Endothelial cell of umbilical vein (primary cell): ENCODE results near the gene WASF2. TPM values are rescaled to one million over a fixed set of nuclear protein-coding genes. Genes with fewer than 3 reads are reported as not detected.

Source experiments
- BruUV-seq: library from RNA; stranded (reverse); fragments of 400-500 nt; replicated peaks from 2 replicates; lab custom pipeline; 2021; lab: Mats Ljungman, UMichigan
- CTCF ChIA-PET: fragments of 300-600, 350-600 bp; sonication (Branson Sonifier 250); formaldehyde crosslinking; loops from one replicate; lab custom pipeline; 2021; ENCODE audit warnings: antibody characterized with exemption, inconsistent platforms; lab: Charles Lee
- POLR2A ChIA-PET: fragments of 300-600, 350-600 bp; sonication (Branson Sonifier 250); formaldehyde crosslinking; loops from one replicate; lab custom pipeline; 2021; ENCODE audit warnings: antibody characterized with exemption, inconsistent platforms; lab: Charles Lee
- DNase-seq: peaks from one replicate; pipeline ENCODE4 v3.0.0-alpha.2; 2011; ENCODE audit warnings: low read depth, low spot score
- FAIRE-seq: peaks from 2 replicates; lab custom pipeline; 2011; peaks lifted over from hg19 to GRCh38; lab: Jason Lieb, UNC
- H2AFZ ChIP-seq: 2 replicates; pipeline ENCODE4 v1.6.0; 2012; ENCODE audit warnings: low read depth, low read length, control low read depth, inconsistent platforms
- H3K27ac ChIP-seq: 2 replicates; pipeline ENCODE4 v1.5.1; 2011; ENCODE audit warnings: low read depth, mild to moderate bottlenecking, control low read depth, low read length, moderate library complexity; ENCODE audit not compliant: insufficient read depth
- H3K27me3 ChIP-seq, 2 experiments: 2 replicates each; pipeline versions ENCODE4 v1.6.0 to v1.6.1; 2011; ENCODE audit warnings: low read length in 2 of 2, mixed read lengths in 1 of 2; ENCODE audit not compliant: control insufficient read depth in 2 of 2, insufficient read depth in 2 of 2
- H3K36me3 ChIP-seq, 2 experiments: 2 replicates in 1 of 2; 3 replicates in 1 of 2; pipeline ENCODE4 v1.5.1; 2011; ENCODE audit warnings: low read length in 2 of 2, mild to moderate bottlenecking in 1 of 2, moderate library complexity in 1 of 2; ENCODE audit not compliant: control insufficient read depth in 2 of 2, insufficient read depth in 2 of 2; ENCODE audit errors: extremely low read depth in 1 of 2
- H3K4me1 ChIP-seq: 3 replicates; pipeline ENCODE4 v1.5.1; 2011; ENCODE audit warnings: mild to moderate bottlenecking, low read length; ENCODE audit not compliant: control insufficient read depth, insufficient read depth; ENCODE audit errors: extremely low read depth
- H3K4me2 ChIP-seq: 2 replicates; pipeline ENCODE4 v1.6.1; 2011; ENCODE audit warnings: low read length, control low read depth, mixed read lengths; ENCODE audit not compliant: insufficient read depth
- H3K4me3 ChIP-seq, 3 experiments: fragments of 200-600 bp in 1 of 3; sonication (generic), shearing (Covaris generic) in 1 of 3; replicated peaks in 1 of 3; 2 replicates each; pipeline ENCODE4 v1.5.1; 2011 to 2016; ENCODE audit warnings: control low read depth in 3 of 3, low read length in 3 of 3, mild to moderate bottlenecking in 2 of 3, inconsistent platforms in 1 of 3, low read depth in 1 of 3, moderate library complexity in 1 of 3; ENCODE audit not compliant: insufficient read depth in 1 of 3
- H3K79me2 ChIP-seq: 2 replicates; pipeline ENCODE4 v1.6.0; 2012; ENCODE audit warnings: low read length, inconsistent platforms; ENCODE audit not compliant: control insufficient read depth, insufficient read depth
- H3K9ac ChIP-seq: replicated peaks from 2 replicates; pipeline ENCODE3; 2011; ENCODE audit warnings: low read length, control low read depth; ENCODE audit not compliant: insufficient read depth; ENCODE audit errors: extremely low read depth
- H3K9me1 ChIP-seq: replicated peaks from 3 replicates; pipeline ENCODE4 v1.6.0; 2011; ENCODE audit warnings: mild to moderate bottlenecking, low read length; ENCODE audit not compliant: control insufficient read depth, insufficient read depth; ENCODE audit errors: extremely low read depth
- H3K9me3 ChIP-seq: replicated peaks from 2 replicates; pipeline ENCODE4 v1.5.1; 2012; ENCODE audit warnings: low read length, inconsistent platforms; ENCODE audit not compliant: control insufficient read depth, insufficient read depth
- H4K20me1 ChIP-seq: replicated peaks from 2 replicates; pipeline ENCODE3; 2011; ENCODE audit warnings: mild to moderate bottlenecking, low read length; ENCODE audit not compliant: control insufficient read depth, insufficient read depth; ENCODE audit errors: extremely low read depth
- EZH2 ChIP-seq: IDR thresholded peaks from 2 replicates; pipeline ENCODE4 v1.6.1; 2012; ENCODE audit warnings: borderline replicate concordance, low read depth, mild to moderate bottlenecking, moderate library complexity, low read length, inconsistent platforms; ENCODE audit not compliant: severe bottlenecking
- FOS ChIP-seq: IDR thresholded peaks from 2 replicates; pipeline ENCODE4 v1.6.1; 2011; ENCODE audit warnings: mild to moderate bottlenecking, low read length, moderate library complexity, borderline replicate concordance; ENCODE audit not compliant: insufficient read depth
- JUN ChIP-seq: IDR thresholded peaks from 2 replicates; pipeline ENCODE4 v1.6.1; 2011; ENCODE audit warnings: borderline replicate concordance, low read depth; ENCODE audit not compliant: insufficient read length, insufficient read depth
- POLR2A ChIP-seq: IDR thresholded peaks from 2 replicates; pipeline ENCODE4 v1.6.1; 2012; ENCODE audit warnings: low read depth, mild to moderate bottlenecking, control low read depth, low read length
- POLR2AphosphoS5 ChIP-seq: IDR thresholded peaks from 2 replicates; pipeline ENCODE4 v1.6.1; 2012; ENCODE audit warnings: low read depth, mild to moderate bottlenecking, control low read depth, low read length, moderate library complexity; ENCODE audit not compliant: insufficient read depth
- dilution Hi-C: fragments of 300-500 bp; cut with MboI; formaldehyde crosslinking; loops from one replicate; pipeline ENCODE4 v1.15.0; 2019; ENCODE audit warnings: low sequenced_read_pairs; ENCODE audit not compliant: extremely low pct_ligation_motif_present
- intact Hi-C: fragments of 100-400 bp; cut with micrococcal nuclease; formaldehyde crosslinking; loops from one replicate; pipeline ENCODE4 v1.10.0; 2022
- polyA plus RNA-seq, 4 experiments: library from polyadenylated mRNA; depleted of rRNA in 3 of 4; stranded (reverse) in 3 of 4; unstranded in 1 of 4; fragments of >200 nt; gene quantifications; 2 replicates each; pipeline versions ENCODE4 v1.2.1 to v1.2.3, GENCODE V29; 2011 to 2012; ENCODE audit warnings: missing spikeins in 1 of 4
- total RNA-seq: library from RNA; stranded (reverse); gene quantifications from 2 replicates; pipeline ENCODE4 v1.2.3, GENCODE V29; 2021
- TF ChIP-seq, protein P1 (sequence below), 2 donors: IDR thresholded peaks; 1 replicate in 1 of 2; 2 replicates in 1 of 2; pipeline ENCODE4 v1.5.1; 2011; ENCODE audit warnings: low read length in 2 of 2, mild to moderate bottlenecking in 2 of 2, moderate library complexity in 2 of 2, control low read depth in 1 of 2, inconsistent platforms in 1 of 2, low read depth in 1 of 2; ENCODE audit not compliant: insufficient read depth in 1 of 2; ENCODE audit errors: extremely low read depth in 1 of 2

Gene WASF2
- total and polyA plus RNA-seq, 2 donors (not counting 3 experiments of a cell fraction or from before 2014, with no cell fraction given), result 76.9 to 172 TPM

DNA sequence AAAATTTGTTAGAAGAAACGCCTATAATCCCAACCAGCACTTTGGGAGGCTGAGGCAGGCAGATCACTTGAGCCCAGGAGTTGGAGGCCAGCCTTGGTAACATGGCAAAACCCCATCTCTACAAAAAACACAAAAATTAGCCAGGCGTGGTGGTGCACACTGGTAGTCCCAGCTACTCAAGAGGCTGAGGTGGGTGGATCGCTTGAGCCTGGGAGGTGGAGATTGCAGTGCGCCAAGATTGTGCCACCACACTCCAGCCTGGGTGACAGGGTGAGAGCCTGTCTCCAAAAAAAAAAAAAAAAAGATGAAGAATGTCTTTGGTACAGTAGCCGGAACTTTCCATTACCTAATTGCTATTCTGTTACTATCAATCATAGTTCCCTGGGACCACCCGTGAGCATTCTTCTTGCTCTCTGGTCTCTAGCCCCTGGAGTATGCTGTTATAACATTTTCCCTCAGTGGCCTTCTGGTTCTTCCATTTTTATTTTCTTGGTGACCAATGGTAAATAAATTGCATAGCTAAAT, 43.4 kb downstream of the WASF2 start:
- no peaks in the 10 kb centered on the region for H3K9me1 ChIP-seq
- dilution Hi-C loops, result no loop called here
- no peaks in the 10 kb centered on the region for H3K27me3 ChIP-seq
- H3K79me2 ChIP-seq, result peaks cover 55% of the 10 kb centered on the region
- H4K20me1 ChIP-seq, result peaks cover 9% of the 10 kb centered on the region
- TF ChIP-seq FOS (no peak), POLR2A (no peak), JUN (no peak), EZH2 (no peak), POLR2AphosphoS5 (no peak)
- TF ChIP-seq, protein P1, sequence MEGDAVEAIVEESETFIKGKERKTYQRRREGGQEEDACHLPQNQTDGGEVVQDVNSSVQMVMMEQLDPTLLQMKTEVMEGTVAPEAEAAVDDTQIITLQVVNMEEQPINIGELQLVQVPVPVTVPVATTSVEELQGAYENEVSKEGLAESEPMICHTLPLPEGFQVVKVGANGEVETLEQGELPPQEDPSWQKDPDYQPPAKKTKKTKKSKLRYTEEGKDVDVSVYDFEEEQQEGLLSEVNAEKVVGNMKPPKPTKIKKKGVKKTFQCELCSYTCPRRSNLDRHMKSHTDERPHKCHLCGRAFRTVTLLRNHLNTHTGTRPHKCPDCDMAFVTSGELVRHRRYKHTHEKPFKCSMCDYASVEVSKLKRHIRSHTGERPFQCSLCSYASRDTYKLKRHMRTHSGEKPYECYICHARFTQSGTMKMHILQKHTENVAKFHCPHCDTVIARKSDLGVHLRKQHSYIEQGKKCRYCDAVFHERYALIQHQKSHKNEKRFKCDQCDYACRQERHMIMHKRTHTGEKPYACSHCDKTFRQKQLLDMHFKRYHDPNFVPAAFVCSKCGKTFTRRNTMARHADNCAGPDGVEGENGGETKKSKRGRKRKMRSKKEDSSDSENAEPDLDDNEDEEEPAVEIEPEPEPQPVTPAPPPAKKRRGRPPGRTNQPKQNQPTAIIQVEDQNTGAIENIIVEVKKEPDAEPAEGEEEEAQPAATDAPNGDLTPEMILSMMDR (IDR thresholded peaks at IDR 0.05; ENCODE audit: extremely low read depth in 1 of 2, insufficient read depth in 1 of 2, low read depth in 1 of 2, low read length in 2 of 2), result no peak
- H3K4me1 ChIP-seq, result peaks cover 2% of the 10 kb centered on the region
- FAIRE-seq, result no peak
- DNase-seq, result no peak
- H3K9ac ChIP-seq, result no peak overlapping the region
- H3K4me3 ChIP-seq, result no peak overlapping the region
- POLR2A ChIA-PET, result no interaction called here
- H3K9me3 ChIP-seq, result no peaks in the 10 kb centered on the region
- intact Hi-C loops, result no loop called here
- no peak overlapping the region for H3K27ac ChIP-seq
- H3K4me2 ChIP-seq, result no peak overlapping the region
- peaks cover 2 to 5% of the 10 kb centered on the region in 2 experiments for H3K36me3 ChIP-seq
- CTCF ChIA-PET, result interaction anchor here (0.8 to 2.4 kb wide), 6 partner anchors 10 to 42 kb away, joined by 3 to 6 read pairs (median 4); no protein-coding TSS in a partner anchor
- no TSS peak for BruUV-seq
- H2AFZ ChIP-seq, result no peak overlapping the region
